Upper lobe of left lung (tissue), 6 donors: ENCODE data around the gene MRPL4. TPM values are rescaled to one million over a fixed set of nuclear protein-coding genes. Genes with fewer than 3 reads are reported as not detected.

Source experiments
- ATAC-seq, 2 donors: fragments of 200-7000 bp; cut with Tn5 transposase; one replicate each; pipeline ENCODE4 v1.9.1; 2022; ENCODE audit warnings: mild to moderate bottlenecking in 2 of 2, moderate library complexity in 2 of 2; ENCODE audit not compliant: low FRiP score in 2 of 2
- DNase-seq, 2 donors: peaks; one replicate each; pipeline ENCODE4 v3.0.0-alpha.2; 2019 to 2020
- H3K27ac ChIP-seq, 4 donors: fragments of 200-600 bp; sonication (generic); one replicate each; pipeline ENCODE4 v1.5.1; 2016 to 2019
- H3K27me3 ChIP-seq, 4 donors: fragments of 200-600 bp; sonication (generic); one replicate each; pipeline ENCODE4 v1.5.1; 2017 to 2019
- H3K36me3 ChIP-seq, 4 donors: fragments of 200-600 bp; sonication (generic); one replicate each; pipeline ENCODE4 v1.5.1; 2016 to 2019
- H3K4me1 ChIP-seq, 4 donors: fragments of 200-600 bp; sonication (generic); one replicate each; pipeline ENCODE4 v1.5.1; 2018 to 2019
- H3K4me3 ChIP-seq, 4 donors: fragments of 200-600 bp; sonication (generic); one replicate each; pipeline ENCODE4 v1.5.1; 2017 to 2019; ENCODE audit warnings: mild to moderate bottlenecking in 2 of 4, moderate library complexity in 1 of 4
- H3K9me3 ChIP-seq, 4 donors: fragments of 200-600 bp; sonication (generic); one replicate each; pipeline ENCODE4 v1.5.1; 2018 to 2019
- EP300 ChIP-seq, 4 donors: sonication (generic); formaldehyde crosslinking; IDR thresholded peaks; one replicate each; pipeline ENCODE4 v1.5.1; 2017; ENCODE audit warnings: antibody characterized with exemption in 4 of 4, control low read depth in 2 of 4
- POLR2A ChIP-seq, 4 donors: fragments of 450-650 bp; IDR thresholded peaks; one replicate each; pipeline ENCODE4 v1.5.1; 2016 to 2017; ENCODE audit warnings: antibody characterized with exemption in 4 of 4, mild to moderate bottlenecking in 2 of 4
- POLR2AphosphoS5 ChIP-seq, 2 donors: sonication (generic); formaldehyde crosslinking; IDR thresholded peaks; one replicate each; pipeline ENCODE4 v1.5.1; 2017; ENCODE audit warnings: antibody characterized with exemption in 2 of 2
- WGBS, 2 donors: methylation state at CpG; one replicate each; pipeline ENCODE4 v1.1.5; 2017 to 2018; 5-methylcytosine and 5-hydroxymethylcytosine counted together
- total RNA-seq, 6 donors: library from RNA; depleted of rRNA in 4 of 6; stranded (reverse); fragments of >200 nt in 4 of 6; gene quantifications; one replicate each; pipeline versions ENCODE4 v1.1.0 to v1.2.1, GENCODE V29; 2016 to 2021
- TF ChIP-seq, protein P1 (sequence below), 6 experiments: fragments of 450-650 bp in 4 of 6; fragments of 200-600 bp in 2 of 6; sonication (generic) in 2 of 6; IDR thresholded peaks; one replicate each; pipeline ENCODE4 v1.5.1; 2016 to 2019; ENCODE audit warnings: antibody characterized with exemption in 6 of 6
- donor health status: DM: no; HTN: no; CAD: no; lungs with moderate emphysema.
- donor health status: DM: no; HTN: yes; CAD: no; lungs with severe emphysema.

Gene MRPL4
- total RNA-seq, 6 donors from 2014 or later, result 23.0 to 70.8 (median 45.0) TPM

DNA sequence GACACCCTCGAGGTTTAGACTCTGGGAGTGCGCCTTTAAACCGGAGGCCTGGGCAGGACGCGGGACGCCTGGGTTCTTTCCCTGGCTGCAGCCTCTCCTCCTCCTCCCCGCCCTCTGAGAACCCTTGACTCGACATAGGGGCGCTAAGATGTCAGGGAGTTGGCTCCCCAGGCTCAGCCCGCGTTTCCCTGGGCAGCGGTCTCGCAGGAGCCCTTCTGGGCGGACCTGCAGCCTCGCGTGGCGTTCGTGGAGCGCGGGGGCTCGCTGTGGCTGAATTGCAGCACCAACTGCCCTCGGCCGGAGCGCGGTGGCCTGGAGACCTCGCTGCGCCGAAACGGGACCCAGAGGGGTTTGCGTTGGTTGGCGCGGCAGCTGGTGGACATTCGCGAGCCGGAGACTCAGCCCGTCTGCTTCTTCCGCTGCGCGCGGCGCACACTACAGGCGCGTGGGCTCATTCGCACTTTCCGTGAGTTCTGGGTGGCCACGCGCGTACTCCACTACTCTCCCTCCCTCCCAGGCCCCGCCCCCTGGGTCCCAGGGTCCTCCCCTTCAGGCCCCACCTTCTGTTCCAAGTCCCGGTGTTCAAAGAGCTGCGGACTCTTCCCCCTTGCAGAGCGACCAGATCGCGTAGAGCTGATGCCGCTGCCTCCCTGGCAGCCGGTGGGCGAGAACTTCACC lies 39.0 kb downstream of the MRPL4 start:
- ATAC-seq (peak; percentile 5 to 53), DNase-seq (peak; percentile 81 to 92)
- Histone ChIP-seq H3K9me3 (no peaks in the 10 kb centered on the region), H3K27ac (peak overlapping the region; percentile 37 to 82 (median 66)), H3K27me3 (peaks cover 0 to 47% (median 22%) of the 10 kb centered on the region in 4 donors), H3K36me3 (peaks cover 0 to 3% (median under 1%) of the 10 kb centered on the region in 4 donors), H3K4me1 (peaks cover 92 to 100% (median 98%) of the 10 kb centered on the region in 4 donors), H3K4me3 (peak overlapping the region; percentile 14 to 64 (median 46))
- TF ChIP-seq POLR2A (IDR thresholded peaks at IDR 0.05) (peak in 3 of 4 donors; percentile 45 to 72 (median 52)), POLR2AphosphoS5 (IDR thresholded peaks at IDR 0.05) (peak in 1 of 2 donors; percentile 59), EP300 (IDR thresholded peaks at IDR 0.05) (no peak)
- TF ChIP-seq, protein P1, sequence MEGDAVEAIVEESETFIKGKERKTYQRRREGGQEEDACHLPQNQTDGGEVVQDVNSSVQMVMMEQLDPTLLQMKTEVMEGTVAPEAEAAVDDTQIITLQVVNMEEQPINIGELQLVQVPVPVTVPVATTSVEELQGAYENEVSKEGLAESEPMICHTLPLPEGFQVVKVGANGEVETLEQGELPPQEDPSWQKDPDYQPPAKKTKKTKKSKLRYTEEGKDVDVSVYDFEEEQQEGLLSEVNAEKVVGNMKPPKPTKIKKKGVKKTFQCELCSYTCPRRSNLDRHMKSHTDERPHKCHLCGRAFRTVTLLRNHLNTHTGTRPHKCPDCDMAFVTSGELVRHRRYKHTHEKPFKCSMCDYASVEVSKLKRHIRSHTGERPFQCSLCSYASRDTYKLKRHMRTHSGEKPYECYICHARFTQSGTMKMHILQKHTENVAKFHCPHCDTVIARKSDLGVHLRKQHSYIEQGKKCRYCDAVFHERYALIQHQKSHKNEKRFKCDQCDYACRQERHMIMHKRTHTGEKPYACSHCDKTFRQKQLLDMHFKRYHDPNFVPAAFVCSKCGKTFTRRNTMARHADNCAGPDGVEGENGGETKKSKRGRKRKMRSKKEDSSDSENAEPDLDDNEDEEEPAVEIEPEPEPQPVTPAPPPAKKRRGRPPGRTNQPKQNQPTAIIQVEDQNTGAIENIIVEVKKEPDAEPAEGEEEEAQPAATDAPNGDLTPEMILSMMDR (IDR thresholded peaks at IDR 0.05), result no peak
- 2% methylated on average over 19 to 33 of the region's 57 CpGs for WGBS, 2 donors

DNA sequence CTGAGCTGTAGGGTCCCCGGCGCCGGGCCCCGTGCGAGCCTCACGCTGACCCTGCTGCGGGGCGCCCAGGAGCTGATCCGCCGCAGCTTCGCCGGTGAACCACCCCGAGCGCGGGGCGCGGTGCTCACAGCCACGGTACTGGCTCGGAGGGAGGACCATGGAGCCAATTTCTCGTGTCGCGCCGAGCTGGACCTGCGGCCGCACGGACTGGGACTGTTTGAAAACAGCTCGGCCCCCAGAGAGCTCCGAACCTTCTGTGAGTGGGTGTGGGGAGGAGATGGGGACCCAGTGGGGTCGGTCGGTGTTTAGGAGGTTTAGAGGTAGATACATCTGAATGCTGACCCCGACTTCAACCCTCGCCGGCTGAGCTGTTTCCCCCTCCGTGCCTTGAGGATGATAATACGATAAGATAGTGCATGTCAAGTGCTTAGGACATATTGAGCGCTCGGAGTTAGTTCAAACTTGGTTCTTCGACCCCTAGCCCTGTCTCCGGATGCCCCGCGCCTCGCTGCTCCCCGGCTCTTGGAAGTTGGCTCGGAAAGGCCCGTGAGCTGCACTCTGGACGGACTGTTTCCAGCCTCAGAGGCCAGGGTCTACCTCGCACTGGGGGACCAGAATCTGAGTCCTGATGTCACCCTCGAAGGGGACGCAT lies 39.7 kb downstream of the MRPL4 start:
- DNase-seq (peak in 1 of 2 donors; percentile 91), ATAC-seq (peak in 1 of 2 donors; percentile 5)
- TF ChIP-seq POLR2A (IDR thresholded peaks at IDR 0.05) (no peak), EP300 (IDR thresholded peaks at IDR 0.05) (no peak), POLR2AphosphoS5 (IDR thresholded peaks at IDR 0.05) (no peak)
- TF ChIP-seq, protein P1 (IDR thresholded peaks at IDR 0.05), result no peak
- Histone ChIP-seq H3K4me3 (peak overlapping the region in 3 of 4 donors; percentile 39 to 64 (median 54)), H3K36me3 (no peaks in the 10 kb centered on the region), H3K4me1 (peaks cover 88 to 96% (median 93%) of the 10 kb centered on the region in 4 donors), H3K9me3 (no peaks in the 10 kb centered on the region), H3K27ac (peak overlapping the region; percentile 37 to 82 (median 66)), H3K27me3 (peaks cover 0 to 50% (median 23%) of the 10 kb centered on the region in 4 donors)
- WGBS, 2 donors, result 1 to 6% methylated on average over 19 to 49 of the region's 49 CpGs

DNA sequence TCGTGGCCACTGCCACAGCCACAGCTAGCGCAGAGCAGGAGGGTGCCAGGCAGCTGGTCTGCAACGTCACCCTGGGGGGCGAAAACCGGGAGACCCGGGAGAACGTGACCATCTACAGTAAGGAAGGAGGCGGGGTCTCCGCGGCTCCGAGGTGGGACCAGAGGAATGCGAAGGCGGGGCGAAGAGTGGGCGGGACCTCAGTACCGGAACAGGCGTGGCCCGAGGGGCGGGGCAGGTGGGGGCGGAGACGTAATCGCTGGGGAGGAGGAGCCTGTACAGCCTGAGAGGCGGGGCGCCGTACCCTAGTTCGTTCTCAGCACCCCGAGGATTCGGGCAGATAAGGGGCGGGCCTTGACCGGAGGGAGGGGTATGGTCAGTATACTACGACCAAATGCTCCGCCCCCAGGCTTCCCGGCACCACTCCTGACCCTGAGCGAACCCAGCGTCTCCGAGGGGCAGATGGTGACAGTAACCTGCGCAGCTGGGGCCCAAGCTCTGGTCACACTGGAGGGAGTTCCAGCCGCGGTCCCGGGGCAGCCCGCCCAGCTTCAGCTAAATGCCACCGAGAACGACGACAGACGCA lies 40.3 kb downstream of the MRPL4 start:
- Histone ChIP-seq H3K4me1 (peaks cover 82 to 90% (median 87%) of the 10 kb centered on the region in 4 donors), H3K27me3 (peaks cover 0 to 50% (median 23%) of the 10 kb centered on the region in 4 donors)

DNA sequence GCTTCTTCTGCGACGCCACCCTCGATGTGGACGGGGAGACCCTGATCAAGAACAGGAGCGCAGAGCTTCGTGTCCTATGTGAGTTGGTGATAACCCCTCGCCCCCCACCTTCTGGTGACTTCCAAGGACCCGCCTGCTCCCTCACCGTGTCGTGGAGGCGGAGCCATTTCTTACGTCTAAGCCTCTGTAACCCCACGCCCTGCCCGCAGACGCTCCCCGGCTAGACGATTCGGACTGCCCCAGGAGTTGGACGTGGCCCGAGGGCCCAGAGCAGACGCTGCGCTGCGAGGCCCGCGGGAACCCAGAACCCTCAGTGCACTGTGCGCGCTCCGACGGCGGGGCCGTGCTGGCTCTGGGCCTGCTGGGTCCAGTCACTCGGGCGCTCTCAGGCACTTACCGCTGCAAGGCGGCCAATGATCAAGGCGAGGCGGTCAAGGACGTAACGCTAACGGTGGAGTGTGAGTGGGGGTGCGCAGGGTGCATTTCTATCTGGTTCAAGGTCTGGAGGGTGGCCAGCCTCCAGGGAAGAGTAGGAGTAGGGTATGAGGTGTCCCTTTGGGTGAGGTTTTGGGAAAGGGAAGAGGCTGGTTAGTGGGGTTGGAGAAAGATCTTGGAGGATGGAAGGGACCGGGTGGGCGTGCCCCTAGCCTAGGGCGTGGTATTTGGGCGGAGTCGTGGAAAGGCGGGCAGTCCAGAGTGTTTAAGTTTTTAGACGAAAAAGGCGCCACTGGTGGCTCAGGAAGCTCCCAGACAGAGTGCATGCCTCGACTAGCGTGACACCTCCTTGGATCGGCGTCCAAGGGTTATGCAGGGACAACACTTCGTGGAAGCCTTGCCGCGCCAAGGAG lies 41.0 kb downstream of the MRPL4 start:
- ATAC-seq (no peak), DNase-seq (peak; percentile 47 to 87)
- 37 to 45% methylated on average over 28 to 40 of the region's 56 CpGs for WGBS, 2 donors
- peaks cover 0 to 50% (median 23%) of the 10 kb centered on the region in 4 donors for H3K27me3 ChIP-seq
- H3K27ac ChIP-seq, result peak overlapping the region in 2 of 4 donors; percentile 11 to 73
- H3K4me3 ChIP-seq, result peak overlapping the region; percentile 3 to 64 (median 46)
- H3K4me1 ChIP-seq, result peaks cover 77 to 83% (median 80%) of the 10 kb centered on the region in 4 donors
- TF ChIP-seq POLR2A (IDR thresholded peaks at IDR 0.05), result peak in 1 of 4 donors; percentile 48
- TF ChIP-seq, protein P1 (IDR thresholded peaks at IDR 0.05), result no peak
- H3K36me3 ChIP-seq, result no peaks in the 10 kb centered on the region
- H3K9me3 ChIP-seq, result no peaks in the 10 kb centered on the region

More for the DNA sequence above, 40.3 kb downstream of the MRPL4 start:
- no peaks in the 10 kb centered on the region for H3K9me3 ChIP-seq
- 1 to 7% methylated on average over 15 to 28 of the region's 45 CpGs for WGBS, 2 donors
- TF ChIP-seq EP300 (IDR thresholded peaks at IDR 0.05) (no peak), POLR2AphosphoS5 (IDR thresholded peaks at IDR 0.05) (peak in 1 of 2 donors; percentile 6)
- peak overlapping the region in 3 of 4 donors; percentile 39 to 64 (median 54) for H3K4me3 ChIP-seq
- ATAC-seq (peak; percentile 79 to 89), DNase-seq (peak; percentile 96 to 98)
- no peaks in the 10 kb centered on the region for H3K36me3 ChIP-seq
- peak overlapping the region; percentile 37 to 82 (median 66) for H3K27ac ChIP-seq
